ENCODE results near the gene TIAM1. TPM values are rescaled to one million over a fixed set of nuclear protein-coding genes. Genes with fewer than 3 reads are reported as not detected.

TIAM1 gene
- total RNA-seq, 1 experiment from 2014 or later, result 3.7 TPM

- no peaks in the 10 kb centered on the region for H3K36me3 ChIP-seq (ENCODE audit: control insufficient read depth, insufficient read depth, low read length)
- no peaks in the 10 kb centered on the region for H3K27me3 ChIP-seq (ENCODE audit: control insufficient read depth, insufficient read depth, low read length)
- no peak overlapping the region for H3K4me3 ChIP-seq (ENCODE audit: low read depth in 2 of 2, low read length in 2 of 2)
- POLR2A ChIA-PET, result no interaction called here
- ATAC-seq (no peak), DNase-seq (ENCODE audit: low read depth, low spot score) (no peak)
- no peak overlapping the region for H3K27ac ChIP-seq (ENCODE audit: low read length)
- CTCF ChIA-PET, result no interaction called here
- H3K9me3 ChIP-seq (ENCODE audit: control insufficient read depth, insufficient read depth, low read depth, low read length), result no peaks in the 10 kb centered on the region
- H3K4me1 ChIP-seq (ENCODE audit: control insufficient read depth, insufficient read depth, low read length), result no peaks in the 10 kb centered on the region
- BruUV-seq (replicated peaks), result no TSS peak
- TF ChIP-seq SIN3A (IDR thresholded peaks at IDR 0.05; ENCODE audit: borderline replicate concordance, insufficient read depth, low read depth, low read length) (no peak), POLR2AphosphoS5 (IDR thresholded peaks at IDR 0.05; ENCODE audit: low read depth, low read length) (no peak), TCF7L2 (IDR thresholded peaks at IDR 0.05; ENCODE audit: low read depth, low read length) (no peak), REST (IDR thresholded peaks at IDR 0.05; ENCODE audit: insufficient read depth in 1 of 2, low read depth in 2 of 2, low read length in 1 of 2) (no peak), CTCF (IDR thresholded peaks at IDR 0.05) (no peak)
- intact Hi-C loops (cut with micrococcal nuclease; ENCODE audit: unreplicated experiment) (no loop called here), in situ Hi-C loops (cut with HindIII; ENCODE audit: low pct_unique_long_range_greater_than_20kb, low sequenced_read_pairs) (no loop called here)
These were observed 127.9 kb downstream of the TIAM1 start for GRCh38 chr21:31216206-31216605.

GRCh38 chr21:31213787-31214186 lies 130.3 kb downstream of the TIAM1 start:
- no peak overlapping the region for H3K27ac ChIP-seq (ENCODE audit: low read length)
- peak; percentile 24; the same call in 1 of the 2 replicates for TF ChIP-seq CTCF (IDR thresholded peaks at IDR 0.05)
- no peak for TF ChIP-seq REST (IDR thresholded peaks at IDR 0.05; ENCODE audit: insufficient read depth in 1 of 2, low read depth in 2 of 2, low read length in 1 of 2)
- POLR2A ChIA-PET, result no interaction called here
- no peaks in the 10 kb centered on the region for H3K9me3 ChIP-seq (ENCODE audit: control insufficient read depth, insufficient read depth, low read depth, low read length)
- BruUV-seq (replicated peaks), result no TSS peak
- ATAC-seq, result peak; percentile 63; the same call in 1 of the 2 replicates
- in situ Hi-C loops (cut with HindIII; ENCODE audit: low pct_unique_long_range_greater_than_20kb, low sequenced_read_pairs), result no loop called here
- no peak for DNase-seq (ENCODE audit: low read depth, low spot score)
- H3K4me3 ChIP-seq (ENCODE audit: low read depth in 2 of 2, low read length in 2 of 2), result no peak overlapping the region
- H3K4me1 ChIP-seq (ENCODE audit: control insufficient read depth, insufficient read depth, low read length), result no peaks in the 10 kb centered on the region
- intact Hi-C loops (cut with micrococcal nuclease; ENCODE audit: unreplicated experiment), result no loop called here
- H3K36me3 ChIP-seq (ENCODE audit: control insufficient read depth, insufficient read depth, low read length), result no peaks in the 10 kb centered on the region
- CTCF ChIA-PET, result no interaction called here
- no peaks in the 10 kb centered on the region; the same call in 1 of the 2 replicates for H3K27me3 ChIP-seq (ENCODE audit: control insufficient read depth, insufficient read depth, low read length)
